ENCODE results near the gene KBTBD4.

DNA sequence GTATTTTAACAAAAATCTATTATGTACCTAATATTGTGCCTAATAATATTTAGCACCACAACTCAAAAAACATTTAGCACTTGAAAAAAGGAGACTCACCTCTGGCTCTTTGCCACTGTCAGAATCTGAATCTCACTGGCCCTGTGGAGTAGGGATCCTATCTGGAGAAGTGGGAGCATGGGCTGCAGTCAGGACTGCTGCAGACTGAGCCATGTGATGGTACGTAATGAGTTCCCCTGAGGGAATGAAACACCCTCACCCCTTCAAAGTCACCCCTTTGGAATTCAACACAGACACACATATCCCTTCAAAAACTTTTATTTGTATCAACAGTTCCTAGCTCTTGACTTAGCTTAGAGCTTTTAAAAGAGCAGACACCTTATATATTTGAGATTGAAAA is 6.9 kb downstream of the KBTBD4 start:
- TF ChIP-seq ZNF274 (IDR thresholded peaks at IDR 0.05; ENCODE audit: low read depth, low read length), result no peak
- TF ChIP-seq, protein P1, sequence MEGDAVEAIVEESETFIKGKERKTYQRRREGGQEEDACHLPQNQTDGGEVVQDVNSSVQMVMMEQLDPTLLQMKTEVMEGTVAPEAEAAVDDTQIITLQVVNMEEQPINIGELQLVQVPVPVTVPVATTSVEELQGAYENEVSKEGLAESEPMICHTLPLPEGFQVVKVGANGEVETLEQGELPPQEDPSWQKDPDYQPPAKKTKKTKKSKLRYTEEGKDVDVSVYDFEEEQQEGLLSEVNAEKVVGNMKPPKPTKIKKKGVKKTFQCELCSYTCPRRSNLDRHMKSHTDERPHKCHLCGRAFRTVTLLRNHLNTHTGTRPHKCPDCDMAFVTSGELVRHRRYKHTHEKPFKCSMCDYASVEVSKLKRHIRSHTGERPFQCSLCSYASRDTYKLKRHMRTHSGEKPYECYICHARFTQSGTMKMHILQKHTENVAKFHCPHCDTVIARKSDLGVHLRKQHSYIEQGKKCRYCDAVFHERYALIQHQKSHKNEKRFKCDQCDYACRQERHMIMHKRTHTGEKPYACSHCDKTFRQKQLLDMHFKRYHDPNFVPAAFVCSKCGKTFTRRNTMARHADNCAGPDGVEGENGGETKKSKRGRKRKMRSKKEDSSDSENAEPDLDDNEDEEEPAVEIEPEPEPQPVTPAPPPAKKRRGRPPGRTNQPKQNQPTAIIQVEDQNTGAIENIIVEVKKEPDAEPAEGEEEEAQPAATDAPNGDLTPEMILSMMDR (IDR thresholded peaks at IDR 0.05 in 2 of 3, conservative IDR thresholded peaks at IDR 0.05 in 1 of 3; ENCODE audit: borderline replicate concordance in 1 of 3, insufficient read depth in 1 of 3, low read depth in 2 of 3, low read length in 2 of 3), result no peak
- no peak for TF ChIP-seq POLR2A (IDR thresholded peaks at IDR 0.05; ENCODE audit: borderline replicate concordance, extremely low read depth, insufficient read depth, insufficient read length)
- no peak for TF ChIP-seq TCF7L2 (IDR thresholded peaks at IDR 0.05; ENCODE audit: borderline replicate concordance, extremely low read depth, insufficient read depth, insufficient read length)
- TF ChIP-seq EZH2 (IDR thresholded peaks at IDR 0.05), result no peak
- no peak for TF ChIP-seq ELF1 (IDR thresholded peaks at IDR 0.05; ENCODE audit: borderline replicate concordance, low read depth)
- no peak for TF ChIP-seq RAD21 (IDR thresholded peaks at IDR 0.05; ENCODE audit: low read depth)
- TF ChIP-seq ZFX (IDR thresholded peaks at IDR 0.05), result no peak
- TF ChIP-seq POLR2AphosphoS5 (IDR thresholded peaks at IDR 0.05; ENCODE audit: low read depth, low read length), result no peak
- no peak for TF ChIP-seq CBX3 (IDR thresholded peaks at IDR 0.05; ENCODE audit: low read depth)
- TF ChIP-seq CEBPB (IDR thresholded peaks at IDR 0.05; ENCODE audit: low read depth), result no peak
- no peak for TF ChIP-seq EZH2phosphoT487 (IDR thresholded peaks at IDR 0.05; ENCODE audit: borderline replicate concordance)
- TF ChIP-seq JUND (IDR thresholded peaks at IDR 0.05), result no peak
- no peak for TF ChIP-seq SIN3A (IDR thresholded peaks at IDR 0.05; ENCODE audit: low read depth)

Measured in HCT116 (cell line).